ENCODE data around the gene PRMT1.

The PRMT1 gene

DNA sequence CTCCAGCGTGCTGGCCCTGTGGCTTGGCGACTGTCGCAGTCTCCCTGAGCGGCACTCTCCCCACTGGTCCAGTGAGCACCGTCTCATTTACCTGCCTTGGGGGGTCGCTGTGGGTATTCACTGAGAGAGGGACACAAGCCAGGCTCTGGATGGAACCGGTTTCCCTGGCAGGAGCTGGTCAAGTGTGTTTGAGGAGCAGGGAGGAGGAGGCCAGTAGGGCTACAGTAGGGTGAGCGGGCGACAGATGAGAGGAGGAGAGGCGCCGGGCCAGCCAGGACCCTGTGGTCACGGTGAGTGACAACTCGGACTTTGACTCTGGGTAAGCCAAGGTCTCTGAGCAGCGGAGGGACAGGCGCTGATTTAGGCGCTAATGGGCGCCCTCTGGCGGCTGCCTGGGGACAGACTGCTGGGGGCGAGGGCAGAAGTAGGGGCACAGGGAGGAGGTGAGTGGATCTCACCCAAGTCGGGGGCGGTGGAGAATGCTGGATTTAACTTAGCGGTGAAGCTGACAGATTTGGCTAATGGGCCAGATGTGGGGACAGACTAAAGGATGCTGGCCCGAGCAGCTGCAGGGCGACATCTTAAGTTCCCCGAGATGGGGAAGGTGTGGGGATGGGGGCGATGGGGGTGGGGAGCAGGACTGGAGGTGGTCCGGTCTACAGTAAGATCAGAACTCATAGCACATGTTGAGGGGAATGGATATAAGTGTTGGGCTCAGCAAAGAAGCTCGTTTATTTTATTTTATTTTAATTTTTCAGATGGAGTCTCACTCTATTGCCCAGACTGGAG lies 4.7 kb upstream of the PRMT1 start:
- DNase-seq: no peak

DNA sequence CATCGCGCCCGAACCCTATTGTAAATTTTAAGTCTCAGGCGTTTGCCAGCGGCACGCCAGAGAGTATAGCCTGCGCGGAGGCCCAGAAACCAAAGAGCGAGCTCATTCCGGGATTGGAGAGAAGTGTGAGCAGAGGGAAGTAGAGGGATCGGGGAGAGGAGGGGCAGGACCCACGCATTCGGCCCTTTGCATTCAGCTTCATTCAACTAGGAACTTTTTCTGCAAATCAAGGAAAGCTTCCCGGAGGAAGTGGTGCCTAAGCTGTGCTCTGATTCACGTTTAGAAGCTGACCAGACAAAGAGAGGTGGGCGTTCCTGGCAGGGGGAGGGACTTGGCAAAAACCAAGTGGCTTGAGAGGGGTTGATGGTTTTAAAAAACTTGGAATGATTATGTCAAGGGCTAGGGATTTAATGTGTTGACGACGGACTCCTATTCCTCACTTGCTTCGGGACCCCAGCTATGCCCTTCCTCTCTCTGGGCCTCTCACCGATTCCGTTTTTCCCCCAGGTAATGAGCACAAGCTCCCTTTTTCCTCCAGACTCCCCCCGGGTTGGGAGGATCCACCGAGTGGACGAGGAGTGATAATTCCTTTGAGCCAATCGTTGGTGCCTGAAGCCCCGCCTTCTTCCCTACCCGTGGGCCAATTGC lies 811 bp upstream of the PRMT1 start:
- peak; percentile 75 for DNase-seq

DNA sequence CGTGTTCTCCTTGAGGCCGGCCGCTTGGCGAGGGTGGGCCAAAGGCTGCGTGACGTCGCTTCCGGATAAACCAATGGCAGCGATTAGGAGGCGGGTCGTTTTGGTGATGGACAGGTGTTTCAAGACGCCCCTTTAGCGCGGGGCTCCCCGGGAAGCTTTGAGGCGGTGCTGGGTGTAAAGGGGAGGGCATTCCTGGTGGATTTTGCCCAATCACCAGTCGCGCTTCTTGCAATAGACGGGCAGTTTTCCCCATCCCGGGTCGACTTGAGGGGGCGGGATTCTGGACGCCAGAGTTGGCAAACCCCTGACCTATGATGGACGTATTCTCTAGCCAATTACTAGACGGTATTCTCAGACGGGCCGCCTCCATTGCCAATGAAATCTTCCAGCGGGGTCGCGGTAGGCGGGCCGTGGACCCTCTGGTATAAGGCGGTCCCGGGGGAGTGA lies 264 bp upstream of the PRMT1 start:
- DNase-seq: peak; percentile 98

DNA sequence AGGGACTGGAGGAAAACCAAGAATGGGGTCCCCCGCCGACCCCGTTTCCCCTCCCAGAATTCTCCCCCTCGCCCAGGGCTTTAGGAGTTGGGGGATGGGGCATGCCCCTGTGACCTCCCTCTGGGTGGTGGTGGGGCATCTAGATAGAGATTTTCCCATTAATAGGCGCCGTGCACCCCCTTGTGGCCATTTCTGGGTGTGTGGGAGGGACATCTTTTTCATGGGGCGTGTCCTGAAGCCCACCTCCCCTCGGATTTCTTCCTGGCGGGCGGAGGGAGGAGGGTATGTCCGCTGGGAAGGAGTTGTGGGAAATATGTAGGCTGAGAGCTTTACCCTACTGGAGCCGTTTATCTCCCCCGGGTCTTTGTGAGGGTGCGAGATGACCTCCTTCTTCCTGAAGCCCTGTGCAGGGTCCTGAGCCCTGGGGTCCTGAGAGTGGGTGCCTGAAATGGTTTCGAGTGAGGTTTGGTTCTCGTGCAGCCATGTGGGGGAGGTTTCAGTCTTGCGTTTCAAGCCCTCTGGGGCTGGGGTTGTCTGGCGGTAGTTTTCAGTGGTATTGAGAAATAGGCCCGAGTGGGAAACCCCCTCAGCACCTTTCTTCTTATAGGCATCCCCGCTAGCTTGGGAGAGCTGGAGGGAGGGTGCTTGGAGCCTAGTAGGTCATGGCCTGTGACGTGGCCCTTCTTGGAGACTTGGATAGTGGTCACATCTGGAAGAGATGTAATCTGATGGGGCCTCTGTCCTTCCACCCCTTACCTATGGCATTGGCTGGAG lies 1.0 kb downstream of the PRMT1 start:
- no peak for DNase-seq

DNA sequence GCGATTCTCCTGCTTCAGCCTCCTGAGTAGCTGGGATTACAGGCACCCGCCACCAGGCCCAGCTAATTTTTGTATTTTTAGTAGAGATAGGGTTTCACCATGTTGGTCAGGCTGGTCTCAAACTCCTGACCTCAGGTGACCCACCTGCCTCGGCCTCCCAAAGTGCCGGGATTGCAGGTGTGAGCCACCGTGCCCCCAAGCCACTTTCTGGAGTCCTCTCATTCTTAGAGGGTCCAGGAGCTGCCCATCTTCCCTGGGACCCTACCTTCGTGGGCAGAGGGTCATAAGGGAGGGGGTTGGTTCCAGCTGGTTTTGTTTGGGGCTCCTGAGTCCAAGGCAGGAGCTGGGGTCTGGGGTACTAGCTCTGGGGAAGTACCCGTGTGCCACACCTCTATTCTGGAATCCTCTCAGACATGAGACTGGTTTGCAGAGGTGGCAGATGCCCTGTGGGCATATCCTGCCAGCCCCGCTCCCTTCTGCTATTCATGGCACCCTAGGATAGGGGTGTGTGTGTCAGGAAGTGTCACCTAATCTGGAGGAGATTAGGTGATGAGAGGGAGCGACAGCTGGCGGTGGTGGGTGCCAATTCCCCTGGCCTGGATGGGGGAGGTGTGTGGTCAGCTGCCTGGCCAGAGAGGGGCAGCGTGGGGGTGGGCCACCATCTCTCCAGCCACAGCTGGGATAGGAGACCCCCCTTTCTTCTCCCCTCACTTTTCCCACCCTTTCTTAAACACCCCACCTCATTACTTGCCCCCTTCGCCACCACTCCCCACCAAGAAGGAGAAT lies 2.1 kb downstream of the PRMT1 start:
- no peak for DNase-seq

DNA sequence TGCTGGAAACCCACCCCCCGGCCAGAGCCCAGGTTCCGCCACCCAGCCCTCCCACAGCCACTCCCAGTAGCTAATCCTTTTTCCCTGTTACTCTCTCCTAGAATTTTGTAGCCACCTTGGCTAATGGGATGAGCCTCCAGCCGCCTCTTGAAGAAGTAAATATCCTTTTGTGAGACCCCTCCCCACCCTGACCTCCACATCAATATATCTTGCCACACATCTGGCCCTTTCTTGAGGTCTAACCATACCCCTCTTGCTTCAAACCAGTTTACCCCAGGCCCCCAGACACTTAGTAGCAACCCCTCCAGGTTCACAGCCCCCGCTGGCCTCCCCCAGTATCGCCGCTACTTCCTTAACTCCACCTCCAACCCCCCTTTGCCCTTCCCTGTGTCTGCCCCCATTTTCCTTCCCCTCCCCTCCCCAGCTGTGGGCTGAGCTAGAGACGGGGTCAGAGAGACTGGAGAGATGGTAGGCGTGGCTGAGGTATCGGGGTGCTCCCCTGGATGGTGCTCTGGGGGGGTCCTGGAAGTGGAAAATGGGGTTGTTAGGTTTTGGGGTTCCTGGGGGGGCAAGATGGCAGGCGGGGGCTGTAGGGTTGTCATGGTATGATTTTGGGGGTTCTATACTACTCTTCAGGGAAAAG lies 2.8 kb downstream of the PRMT1 start:
- DNase-seq: no peak

DNA sequence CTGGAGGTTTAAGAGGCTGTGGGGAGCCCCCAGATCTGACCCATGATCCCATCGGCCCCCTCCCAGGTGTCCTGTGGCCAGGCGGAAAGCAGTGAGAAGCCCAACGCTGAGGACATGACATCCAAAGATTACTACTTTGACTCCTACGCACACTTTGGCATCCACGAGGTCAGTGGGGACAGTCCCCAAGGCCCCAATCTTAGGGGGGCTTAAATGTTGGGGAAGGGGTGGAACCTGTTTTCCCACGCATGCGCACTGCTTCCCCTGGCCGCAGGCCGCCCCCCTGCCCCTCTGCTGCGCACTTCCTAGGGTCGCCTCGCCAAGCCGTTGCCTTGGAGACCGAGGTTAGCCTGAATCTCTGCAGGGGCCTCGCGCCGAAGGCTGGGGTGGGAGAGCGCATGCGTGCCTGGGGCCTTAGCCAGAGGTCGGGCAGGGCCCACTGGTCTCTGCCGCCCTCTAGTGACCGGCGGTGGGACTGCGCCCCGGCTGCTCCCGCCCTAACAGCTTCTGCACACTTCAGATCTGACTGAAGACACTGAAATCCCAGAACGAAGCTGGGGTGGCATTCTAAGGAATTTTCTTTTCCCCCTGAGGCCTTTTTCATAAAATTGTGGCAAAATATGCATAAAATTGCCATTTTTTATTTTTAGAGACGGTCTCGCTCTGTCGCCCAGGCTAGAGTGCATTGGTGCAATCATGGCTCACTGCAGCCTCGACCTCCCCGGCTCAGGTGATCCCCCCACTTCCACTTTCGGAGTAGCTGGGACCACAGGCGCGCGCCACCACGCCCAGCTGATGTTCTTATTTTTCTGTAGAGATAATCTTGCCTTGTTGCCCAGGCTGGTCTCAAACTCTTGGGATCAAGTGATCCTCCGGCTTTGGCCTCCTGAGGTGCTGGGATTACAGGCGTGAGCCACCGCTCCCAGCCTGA lies 3.6 kb downstream of the PRMT1 start:
- peak; percentile 21 for DNase-seq

DNA sequence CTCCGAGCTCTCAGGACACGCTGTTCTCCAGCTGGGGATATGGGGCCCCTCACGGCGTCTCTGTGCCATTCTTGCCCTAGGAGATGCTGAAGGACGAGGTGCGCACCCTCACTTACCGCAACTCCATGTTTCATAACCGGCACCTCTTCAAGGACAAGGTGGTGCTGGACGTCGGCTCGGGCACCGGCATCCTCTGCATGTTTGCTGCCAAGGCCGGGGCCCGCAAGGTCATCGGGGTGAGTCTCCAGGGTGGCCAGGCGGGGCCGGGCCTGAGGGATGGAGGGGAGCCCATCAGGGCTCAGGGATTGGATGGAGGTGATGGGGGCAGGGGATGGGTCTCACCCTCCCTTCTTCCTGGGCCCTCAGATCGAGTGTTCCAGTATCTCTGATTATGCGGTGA lies 4.8 kb downstream of the PRMT1 start:
- DNase-seq: no peak

DNA sequence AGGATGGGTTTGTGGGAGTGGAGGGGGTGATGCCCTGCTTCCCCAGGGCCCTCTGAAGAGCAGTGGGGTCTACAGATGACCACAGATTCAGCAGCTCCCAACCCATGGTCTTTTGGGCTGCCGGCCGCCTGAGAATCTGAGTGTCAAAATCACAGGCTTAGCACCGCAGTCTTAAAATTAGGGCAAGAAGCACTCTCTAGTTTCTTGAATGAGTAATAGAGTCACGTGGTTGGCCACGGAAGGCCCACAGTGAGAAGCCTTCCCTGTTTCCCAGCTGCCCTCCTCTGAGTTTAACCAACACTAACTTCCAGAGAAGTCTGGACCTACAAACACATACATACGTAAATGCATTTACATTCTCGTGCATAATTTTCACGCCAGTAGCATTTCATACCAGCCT lies 5.2 kb downstream of the PRMT1 start:
- DNase-seq: no peak

DNA sequence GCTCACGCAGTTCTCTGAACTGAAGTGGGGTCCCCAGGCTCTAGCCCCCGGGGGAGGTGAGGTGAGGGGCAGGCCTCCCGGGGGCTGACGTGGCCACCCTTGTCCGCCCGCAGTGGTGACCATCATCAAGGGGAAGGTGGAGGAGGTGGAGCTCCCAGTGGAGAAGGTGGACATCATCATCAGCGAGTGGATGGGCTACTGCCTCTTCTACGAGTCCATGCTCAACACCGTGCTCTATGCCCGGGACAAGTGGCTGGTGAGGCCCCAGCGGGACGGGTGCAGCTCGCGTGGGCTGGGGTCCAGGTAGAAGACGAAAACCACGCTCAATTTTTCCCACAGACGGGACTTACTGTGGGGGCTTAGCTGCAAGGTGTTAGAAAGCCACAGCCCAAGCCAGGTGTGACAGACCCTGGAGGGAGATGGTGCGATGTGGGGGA lies 6.8 kb downstream of the PRMT1 start:
- no peak for DNase-seq

DNA sequence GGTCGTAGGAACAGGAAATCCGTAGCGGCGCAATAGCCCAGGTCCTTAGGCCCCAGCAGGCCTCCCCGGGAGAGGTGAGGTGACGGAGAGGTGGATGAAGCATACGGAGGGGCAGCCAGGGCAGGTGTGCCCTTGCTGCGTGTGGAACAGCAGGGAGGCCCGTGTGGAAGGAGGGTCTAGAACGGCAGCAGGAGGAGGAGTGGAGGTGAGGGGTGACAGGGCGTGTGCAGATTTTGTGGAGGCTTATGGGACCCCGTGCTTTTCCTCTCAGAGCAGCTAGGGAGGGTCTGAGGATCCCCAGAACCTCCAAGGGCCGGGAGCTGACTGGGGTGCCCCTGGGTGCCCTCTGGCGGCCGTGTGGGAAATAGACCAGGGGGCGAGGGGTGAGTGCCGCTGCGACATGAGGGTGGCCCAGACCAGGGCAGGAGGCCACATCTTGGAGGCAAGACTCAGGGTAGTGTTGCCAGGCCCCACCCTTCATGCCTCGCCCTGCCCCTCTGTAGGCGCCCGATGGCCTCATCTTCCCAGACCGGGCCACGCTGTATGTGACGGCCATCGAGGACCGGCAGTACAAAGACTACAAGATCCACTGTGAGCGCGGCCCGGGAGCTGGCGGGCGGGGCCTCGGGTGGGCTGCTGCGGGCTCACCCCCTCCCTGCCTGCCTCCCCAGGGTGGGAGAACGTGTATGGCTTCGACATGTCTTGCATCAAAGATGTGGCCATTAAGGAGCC lies 7.3 kb downstream of the PRMT1 start:
- no peak for DNase-seq

DNA sequence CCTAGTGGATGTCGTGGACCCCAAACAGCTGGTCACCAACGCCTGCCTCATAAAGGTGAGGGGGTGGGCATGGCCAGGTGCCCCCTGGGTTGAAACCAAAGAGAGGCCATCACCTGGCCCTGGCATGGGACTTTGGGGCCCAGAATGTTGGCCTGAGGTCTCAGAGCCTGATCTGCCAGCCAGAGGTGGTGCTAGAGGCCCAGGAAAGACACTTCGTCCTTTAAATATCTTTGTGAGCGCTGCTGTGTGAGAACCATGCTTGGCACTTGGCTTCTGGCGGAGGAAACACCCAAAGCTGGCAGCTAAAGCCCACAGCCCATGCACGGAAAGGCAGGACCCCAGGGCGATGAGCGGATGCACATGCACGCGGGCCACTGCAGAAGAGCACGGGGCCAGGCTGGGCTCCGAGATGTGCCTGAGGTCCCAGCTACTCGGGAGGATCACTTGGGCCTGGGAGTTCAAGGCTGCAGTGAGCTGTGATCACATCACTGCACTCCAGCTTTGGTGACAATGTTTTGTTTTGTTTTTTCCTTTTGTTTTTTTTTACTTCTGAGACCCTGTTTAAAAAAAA lies 8.0 kb downstream of the PRMT1 start:
- no peak for DNase-seq

DNA sequence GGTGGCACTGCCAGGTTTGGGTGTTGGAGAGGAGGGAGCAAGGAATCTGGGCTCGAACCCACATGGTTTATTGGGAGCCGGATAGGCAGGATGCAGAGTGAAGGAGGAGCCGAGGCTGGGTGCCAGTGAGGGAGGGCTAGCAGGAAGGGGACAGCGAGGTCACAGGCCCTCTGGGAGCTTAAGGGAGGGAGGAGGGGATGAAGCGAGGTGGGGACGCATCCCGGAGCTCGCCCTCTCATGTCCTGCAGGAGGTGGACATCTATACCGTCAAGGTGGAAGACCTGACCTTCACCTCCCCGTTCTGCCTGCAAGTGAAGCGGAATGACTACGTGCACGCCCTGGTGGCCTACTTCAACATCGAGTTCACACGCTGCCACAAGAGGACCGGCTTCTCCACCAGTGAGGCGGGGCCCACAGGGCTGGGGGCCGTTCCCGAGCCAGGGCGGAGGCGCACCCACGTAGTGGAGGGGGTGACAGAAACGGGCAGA lies 8.8 kb downstream of the PRMT1 start:
- DNase-seq: no peak

DNA sequence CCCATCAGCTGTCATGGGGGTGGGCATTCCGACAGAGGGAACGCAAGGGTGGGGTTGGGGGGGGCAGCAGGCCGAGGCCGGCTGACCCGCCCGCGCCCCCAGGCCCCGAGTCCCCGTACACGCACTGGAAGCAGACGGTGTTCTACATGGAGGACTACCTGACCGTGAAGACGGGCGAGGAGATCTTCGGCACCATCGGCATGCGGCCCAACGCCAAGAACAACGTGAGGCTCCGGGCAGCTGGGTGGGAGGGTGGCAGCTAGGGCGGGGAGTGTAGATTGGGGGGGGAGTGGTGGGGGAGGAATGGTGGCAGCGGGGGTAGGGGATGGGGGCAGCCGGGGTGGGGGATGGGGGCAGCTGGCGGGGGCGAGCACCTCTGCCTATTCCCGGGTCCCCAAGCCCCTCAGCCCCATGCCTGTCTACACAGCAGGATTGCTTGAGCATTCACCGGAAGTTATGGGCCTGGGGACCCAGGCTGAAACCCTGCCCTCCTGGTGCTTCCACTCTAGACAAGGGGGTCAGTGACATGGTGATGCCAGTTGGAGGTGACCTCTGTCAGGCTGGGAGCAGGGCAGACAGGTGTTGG lies 9.5 kb downstream of the PRMT1 start:
- DNase-seq: no peak

DNA sequence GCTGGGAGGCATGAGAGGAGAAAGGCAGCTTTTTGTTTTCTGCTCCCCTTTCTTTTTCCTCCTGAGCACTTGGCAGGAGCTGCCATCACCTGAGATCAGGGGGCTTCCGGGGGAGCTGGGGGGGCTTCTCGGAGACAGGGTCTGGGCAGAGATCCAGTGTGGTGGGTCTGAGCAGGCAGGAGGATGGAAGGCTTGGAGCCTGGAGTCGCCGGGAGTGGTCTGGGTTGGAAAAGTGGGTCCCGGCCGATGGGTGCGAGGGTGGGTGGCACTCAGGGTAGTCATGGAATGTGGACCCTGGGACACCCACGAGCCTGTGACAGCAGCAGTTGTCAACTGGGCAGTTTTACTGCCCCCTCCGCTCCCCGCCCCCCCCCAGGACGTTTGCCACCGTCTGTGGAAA lies 10.1 kb downstream of the PRMT1 start:
- DNase-seq: no peak

DNA sequence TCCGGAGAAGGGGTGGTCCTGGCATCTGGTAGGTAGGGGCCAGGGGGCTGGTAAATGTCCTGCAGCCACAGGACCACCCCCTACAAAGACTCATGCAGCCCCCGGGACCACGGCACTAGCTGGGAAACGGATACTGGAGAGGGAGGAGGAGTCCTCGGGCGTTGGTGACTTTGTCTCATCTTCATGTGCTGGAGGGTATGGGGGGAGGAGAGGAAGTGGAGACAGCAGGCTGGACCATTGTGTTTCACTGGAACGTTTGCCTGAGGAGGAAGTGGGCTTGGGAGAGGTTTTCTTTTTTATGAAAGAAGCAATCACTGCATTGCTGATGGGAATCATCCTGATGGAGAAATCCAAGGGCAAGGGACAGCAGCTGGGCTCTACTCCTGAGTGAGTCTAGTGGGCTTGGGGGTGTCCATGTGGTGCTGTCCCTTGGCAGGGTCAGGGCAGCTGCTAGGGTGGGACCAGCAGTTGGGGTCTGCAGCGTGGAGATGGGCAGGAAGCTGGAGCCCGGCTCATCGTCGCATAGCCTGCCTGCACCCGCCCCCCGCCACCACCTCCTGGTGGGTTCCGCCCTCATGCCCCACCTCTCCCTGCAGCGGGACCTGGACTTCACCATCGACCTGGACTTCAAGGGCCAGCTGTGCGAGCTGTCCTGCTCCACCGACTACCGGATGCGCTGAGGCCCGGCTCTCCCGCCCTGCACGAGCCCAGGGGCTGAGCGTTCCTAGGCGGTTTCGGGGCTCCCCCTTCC lies 10.7 kb downstream of the PRMT1 start:
- no peak for DNase-seq

DNA sequence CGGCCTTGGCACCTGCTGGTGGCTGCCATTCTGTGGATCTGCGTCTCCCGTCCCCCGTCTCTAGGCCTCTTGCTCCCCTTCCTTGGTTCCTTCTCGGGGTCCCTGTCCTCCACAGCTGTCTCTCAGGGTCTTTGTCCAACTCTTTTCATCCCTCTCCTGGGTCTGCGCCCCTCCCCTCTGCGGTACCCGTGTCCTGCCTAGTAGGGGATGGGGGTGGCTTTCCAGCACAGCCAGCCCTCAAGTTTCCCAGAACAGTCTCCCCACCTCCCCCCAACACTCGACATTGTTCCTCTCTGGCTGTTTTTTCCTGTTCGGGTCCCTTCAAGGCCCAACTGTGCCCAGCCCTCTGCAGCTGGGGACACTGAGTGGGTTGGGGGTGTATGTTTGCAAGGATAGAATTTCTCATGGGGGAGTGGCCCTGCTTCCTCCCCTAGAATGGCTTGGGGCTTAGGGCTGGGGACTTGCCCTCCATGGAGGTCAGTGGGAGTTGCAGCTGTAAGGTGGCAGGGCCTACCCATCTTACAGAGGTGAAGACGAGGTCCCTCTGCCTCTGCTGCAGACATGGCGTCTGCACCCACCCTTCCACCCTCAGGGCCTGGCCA lies 11.6 kb downstream of the PRMT1 start:
- DNase-seq: no peak

Data from NCI-H2081 treated with DMSO at 0.1 percent for 48 hours (cell line).